Endothelial cell of umbilical vein (primary cell): ENCODE data around the gene WDR77. TPM values are rescaled to one million over a fixed set of nuclear protein-coding genes. Genes with fewer than 3 reads are reported as not detected.

Experiments
- BruUV-seq: library from RNA; stranded (reverse); fragments of 400-500 nt; replicated peaks from 2 replicates; lab custom pipeline; 2021; lab: Mats Ljungman, UMichigan
- CTCF ChIA-PET: fragments of 300-600, 350-600 bp; sonication (Branson Sonifier 250); formaldehyde crosslinking; loops from one replicate; lab custom pipeline; 2021; ENCODE audit warnings: antibody characterized with exemption, inconsistent platforms; lab: Charles Lee
- POLR2A ChIA-PET: fragments of 300-600, 350-600 bp; sonication (Branson Sonifier 250); formaldehyde crosslinking; loops from one replicate; lab custom pipeline; 2021; ENCODE audit warnings: antibody characterized with exemption, inconsistent platforms; lab: Charles Lee
- DNase-seq: peaks from one replicate; pipeline ENCODE4 v3.0.0-alpha.2; 2011; ENCODE audit warnings: low read depth, low spot score
- FAIRE-seq: peaks from 2 replicates; lab custom pipeline; 2011; peaks lifted over from hg19 to GRCh38; lab: Jason Lieb, UNC
- H2AFZ ChIP-seq: 2 replicates; pipeline ENCODE4 v1.6.0; 2012; ENCODE audit warnings: low read depth, low read length, control low read depth, inconsistent platforms
- H3K27ac ChIP-seq: 2 replicates; pipeline ENCODE4 v1.5.1; 2011; ENCODE audit warnings: low read depth, mild to moderate bottlenecking, control low read depth, low read length, moderate library complexity; ENCODE audit not compliant: insufficient read depth
- H3K27me3 ChIP-seq, 2 experiments: 2 replicates each; pipeline versions ENCODE4 v1.6.0 to v1.6.1; 2011; ENCODE audit warnings: low read length in 2 of 2, mixed read lengths in 1 of 2; ENCODE audit not compliant: control insufficient read depth in 2 of 2, insufficient read depth in 2 of 2
- H3K36me3 ChIP-seq, 2 experiments: 2 replicates in 1 of 2; 3 replicates in 1 of 2; pipeline ENCODE4 v1.5.1; 2011; ENCODE audit warnings: low read length in 2 of 2, mild to moderate bottlenecking in 1 of 2, moderate library complexity in 1 of 2; ENCODE audit not compliant: control insufficient read depth in 2 of 2, insufficient read depth in 2 of 2; ENCODE audit errors: extremely low read depth in 1 of 2
- H3K4me1 ChIP-seq: 3 replicates; pipeline ENCODE4 v1.5.1; 2011; ENCODE audit warnings: mild to moderate bottlenecking, low read length; ENCODE audit not compliant: control insufficient read depth, insufficient read depth; ENCODE audit errors: extremely low read depth
- H3K4me2 ChIP-seq: 2 replicates; pipeline ENCODE4 v1.6.1; 2011; ENCODE audit warnings: low read length, control low read depth, mixed read lengths; ENCODE audit not compliant: insufficient read depth
- H3K4me3 ChIP-seq, 3 experiments: fragments of 200-600 bp in 1 of 3; sonication (generic), shearing (Covaris generic) in 1 of 3; replicated peaks in 1 of 3; 2 replicates each; pipeline ENCODE4 v1.5.1; 2011 to 2016; ENCODE audit warnings: control low read depth in 3 of 3, low read length in 3 of 3, mild to moderate bottlenecking in 2 of 3, inconsistent platforms in 1 of 3, low read depth in 1 of 3, moderate library complexity in 1 of 3; ENCODE audit not compliant: insufficient read depth in 1 of 3
- H3K79me2 ChIP-seq: 2 replicates; pipeline ENCODE4 v1.6.0; 2012; ENCODE audit warnings: low read length, inconsistent platforms; ENCODE audit not compliant: control insufficient read depth, insufficient read depth
- H3K9ac ChIP-seq: replicated peaks from 2 replicates; pipeline ENCODE3; 2011; ENCODE audit warnings: low read length, control low read depth; ENCODE audit not compliant: insufficient read depth; ENCODE audit errors: extremely low read depth
- H3K9me1 ChIP-seq: replicated peaks from 3 replicates; pipeline ENCODE4 v1.6.0; 2011; ENCODE audit warnings: mild to moderate bottlenecking, low read length; ENCODE audit not compliant: control insufficient read depth, insufficient read depth; ENCODE audit errors: extremely low read depth
- H3K9me3 ChIP-seq: replicated peaks from 2 replicates; pipeline ENCODE4 v1.5.1; 2012; ENCODE audit warnings: low read length, inconsistent platforms; ENCODE audit not compliant: control insufficient read depth, insufficient read depth
- H4K20me1 ChIP-seq: replicated peaks from 2 replicates; pipeline ENCODE3; 2011; ENCODE audit warnings: mild to moderate bottlenecking, low read length; ENCODE audit not compliant: control insufficient read depth, insufficient read depth; ENCODE audit errors: extremely low read depth
- CTCF ChIP-seq, 2 donors: IDR thresholded peaks; 1 replicate in 1 of 2; 2 replicates in 1 of 2; pipeline ENCODE4 v1.5.1; 2011; ENCODE audit warnings: low read length in 2 of 2, mild to moderate bottlenecking in 2 of 2, moderate library complexity in 2 of 2, control low read depth in 1 of 2, inconsistent platforms in 1 of 2, low read depth in 1 of 2; ENCODE audit not compliant: insufficient read depth in 1 of 2; ENCODE audit errors: extremely low read depth in 1 of 2
- EZH2 ChIP-seq: IDR thresholded peaks from 2 replicates; pipeline ENCODE4 v1.6.1; 2012; ENCODE audit warnings: borderline replicate concordance, low read depth, mild to moderate bottlenecking, moderate library complexity, low read length, inconsistent platforms; ENCODE audit not compliant: severe bottlenecking
- FOS ChIP-seq: IDR thresholded peaks from 2 replicates; pipeline ENCODE4 v1.6.1; 2011; ENCODE audit warnings: mild to moderate bottlenecking, low read length, moderate library complexity, borderline replicate concordance; ENCODE audit not compliant: insufficient read depth
- GATA2 ChIP-seq: IDR thresholded peaks from 2 replicates; pipeline ENCODE4 v1.7.0; 2011; ENCODE audit warnings: low read depth, mild to moderate bottlenecking, moderate library complexity, mixed read lengths, low read length; ENCODE audit not compliant: insufficient read length, insufficient read depth
- JUN ChIP-seq: IDR thresholded peaks from 2 replicates; pipeline ENCODE4 v1.6.1; 2011; ENCODE audit warnings: borderline replicate concordance, low read depth; ENCODE audit not compliant: insufficient read length, insufficient read depth
- MAX ChIP-seq: IDR thresholded peaks from 2 replicates; pipeline ENCODE4 v1.6.1; 2011; ENCODE audit not compliant: insufficient read depth, insufficient read length
- MYC ChIP-seq: IDR thresholded peaks from one replicate; pipeline ENCODE4 v1.6.1; 2011; ENCODE audit warnings: mild to moderate bottlenecking, low read depth, low read length
- POLR2A ChIP-seq: IDR thresholded peaks from 2 replicates; pipeline ENCODE4 v1.6.1; 2012; ENCODE audit warnings: low read depth, mild to moderate bottlenecking, control low read depth, low read length
- POLR2AphosphoS5 ChIP-seq: IDR thresholded peaks from 2 replicates; pipeline ENCODE4 v1.6.1; 2012; ENCODE audit warnings: low read depth, mild to moderate bottlenecking, control low read depth, low read length, moderate library complexity; ENCODE audit not compliant: insufficient read depth
- dilution Hi-C: fragments of 300-500 bp; cut with MboI; formaldehyde crosslinking; loops from one replicate; pipeline ENCODE4 v1.15.0; 2019; ENCODE audit warnings: low sequenced_read_pairs; ENCODE audit not compliant: extremely low pct_ligation_motif_present
- intact Hi-C: fragments of 100-400 bp; cut with micrococcal nuclease; formaldehyde crosslinking; loops from one replicate; pipeline ENCODE4 v1.10.0; 2022
- polyA plus RNA-seq, 4 experiments: library from polyadenylated mRNA; depleted of rRNA in 3 of 4; stranded (reverse) in 3 of 4; unstranded in 1 of 4; fragments of >200 nt; gene quantifications; 2 replicates each; pipeline versions ENCODE4 v1.2.1 to v1.2.3, GENCODE V29; 2011 to 2012; ENCODE audit warnings: missing spikeins in 1 of 4
- total RNA-seq: library from RNA; stranded (reverse); gene quantifications from 2 replicates; pipeline ENCODE4 v1.2.3, GENCODE V29; 2021

The WDR77 gene
- total and polyA plus RNA-seq, 2 donors (not counting 3 experiments of a cell fraction or from before 2014, with no cell fraction given): 41.3 to 116 TPM

- no peak for FAIRE-seq
- H4K20me1 ChIP-seq: no peaks in the 10 kb centered on the region
- ChIA-PET POLR2A (no interaction called here), CTCF (no interaction called here)
- peaks cover 6 to 22% of the 10 kb centered on the region in 2 experiments for H3K36me3 ChIP-seq
- H3K4me2 ChIP-seq: no peak overlapping the region
- H3K79me2 ChIP-seq: peaks cover 33% of the 10 kb centered on the region
- no peaks in the 10 kb centered on the region for H3K9me1 ChIP-seq
- intact Hi-C loops (no loop called here), dilution Hi-C loops (no loop called here)
- H3K27ac ChIP-seq: no peak overlapping the region
- no peak overlapping the region for H3K4me3 ChIP-seq
- no peak overlapping the region for H2AFZ ChIP-seq
- no peaks in the 10 kb centered on the region for H3K9me3 ChIP-seq
- no TSS peak for BruUV-seq
- TF ChIP-seq MAX: no peak
- no peak for TF ChIP-seq CTCF (IDR thresholded peaks at IDR 0.05; ENCODE audit: extremely low read depth in 1 of 2, insufficient read depth in 1 of 2, low read depth in 1 of 2, low read length in 2 of 2)
- no peak for TF ChIP-seq GATA2
- TF ChIP-seq POLR2A: no peak
- no peak for TF ChIP-seq MYC
- no peak for TF ChIP-seq POLR2AphosphoS5
- TF ChIP-seq EZH2: no peak
- TF ChIP-seq FOS: no peak
- TF ChIP-seq JUN: no peak
- H3K9ac ChIP-seq: no peak overlapping the region
- no peak for DNase-seq
- no peaks in the 10 kb centered on the region for H3K27me3 ChIP-seq
- peaks cover 12% of the 10 kb centered on the region for H3K4me1 ChIP-seq
Measured at GRCh38 chr1:111444031-111444430, 5.0 kb downstream of the WDR77 start.
